MCF 10A (cell line): ENCODE results near the gene CARHSP1. TPM values are rescaled to one million over a fixed set of nuclear protein-coding genes. Genes with fewer than 3 reads are reported as not detected.
"Not testable (repeated sequence)": the region's sequence is repeated elsewhere in the genome, so short reads cannot be mapped to it uniquely, and the experiment has no call there.

Source experiments
- BruUV-seq: library from RNA; stranded (reverse); fragments of 400-500 nt; replicated peaks from 2 replicates; lab custom pipeline; 2021; lab: Mats Ljungman, UMichigan
- CTCF ChIA-PET: fragments of 300-600 bp; sonication (Branson Sonifier 250); formaldehyde crosslinking; extraction: SDS; loops from one replicate; lab custom pipeline; 2021; ENCODE audit warnings: antibody characterized with exemption, inconsistent platforms; lab: Yijun Ruan, JAX
- POLR2A ChIA-PET: fragments of 300-600, 350-650 bp; sonication (Branson Sonifier 250); formaldehyde crosslinking; extraction: SDS; loops from one replicate; lab custom pipeline; 2020; ENCODE audit warnings: antibody characterized with exemption, inconsistent platforms; lab: Yijun Ruan, JAX
- DNase-seq: peaks from one replicate; pipeline ENCODE4 v3.0.0-alpha.2; 2018; ENCODE audit not compliant: unreplicated experiment
- H3K27ac Mint-ChIP-seq: one replicate; pipeline ENCODE4 v1.8.0; 2022; ENCODE audit warnings: mild to moderate bottlenecking, low read depth, mixed read lengths; ENCODE audit not compliant: unreplicated experiment
- H3K27me3 Mint-ChIP-seq: one replicate; pipeline ENCODE4 v1.8.0; 2022; ENCODE audit warnings: mixed read lengths; ENCODE audit not compliant: insufficient read depth, unreplicated experiment
- H3K36me3 Mint-ChIP-seq: one replicate; pipeline ENCODE4 v1.8.0; 2022; ENCODE audit warnings: mild to moderate bottlenecking, moderate library complexity, mixed read lengths; ENCODE audit not compliant: insufficient read depth, unreplicated experiment
- H3K4me1 Mint-ChIP-seq: one replicate; pipeline ENCODE4 v1.8.0; 2022; ENCODE audit warnings: mixed read lengths; ENCODE audit not compliant: insufficient read depth, unreplicated experiment
- H3K4me3 Mint-ChIP-seq: one replicate; pipeline ENCODE4 v1.8.0; 2022; ENCODE audit warnings: mild to moderate bottlenecking, moderate library complexity, mixed read lengths; ENCODE audit not compliant: unreplicated experiment
- H3K9me3 Mint-ChIP-seq: one replicate; pipeline ENCODE4 v1.8.0; 2022; ENCODE audit warnings: mixed read lengths; ENCODE audit not compliant: unreplicated experiment
- CTCF ChIP-seq: fragments of 200-600 bp; IDR thresholded peaks from one replicate; pipeline ENCODE4 v1.8.0; 2022; ENCODE audit warnings: antibody characterized with exemption, mild to moderate bottlenecking; ENCODE audit not compliant: unreplicated experiment
- intact Hi-C: fragments of 100-400 bp; cut with micrococcal nuclease; formaldehyde crosslinking; loops from 2 replicates; pipeline ENCODE4 v1.14.1; 2022
- total RNA-seq: library from RNA; stranded (reverse); gene quantifications from 2 replicates; pipeline ENCODE4 v1.2.3, GENCODE V29; 2022

CARHSP1 gene
- total RNA-seq, 1 experiment from 2014 or later: 27.8 TPM

DNA sequence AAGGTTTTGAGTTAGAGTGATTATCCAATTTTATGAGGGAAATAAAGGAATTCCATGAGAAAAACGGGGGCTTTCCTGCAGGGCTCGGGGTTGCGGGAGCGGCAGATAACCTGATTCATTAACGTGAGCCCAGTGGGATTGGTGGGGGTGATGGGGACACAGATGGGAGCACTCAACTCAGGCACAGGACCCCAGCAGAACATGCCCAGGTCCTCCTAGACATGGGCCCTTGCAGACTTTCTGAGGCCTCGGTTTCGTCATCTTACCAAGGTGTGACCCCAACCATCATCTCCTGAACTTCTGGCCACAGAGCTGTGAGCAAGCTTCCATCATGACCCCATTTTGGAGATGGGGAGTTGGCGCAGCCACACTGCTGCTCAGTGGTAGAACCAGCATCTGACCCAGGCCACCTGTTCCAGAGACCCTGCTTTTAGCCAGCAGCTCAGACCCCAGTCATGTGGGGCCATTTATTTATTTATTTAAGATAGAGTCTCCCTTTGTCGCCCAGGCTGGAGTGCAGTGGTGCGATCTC lies 22.3 kb downstream of the CARHSP1 start:
- ChIA-PET POLR2A (interaction anchor here (0.6 kb wide), 1 partner anchor 26 kb away, joined by 4 read pairs; no protein-coding TSS in a partner anchor), CTCF (interaction anchor here (0.6 kb wide), 1 partner anchor 24 kb away, joined by 3 read pairs; no protein-coding TSS in a partner anchor)
- Mint-ChIP-seq H3K27me3 (no peaks in the 10 kb centered on the region), H3K36me3 (peaks cover 45% of the 10 kb centered on the region), H3K4me3 (no peak overlapping the region), H3K27ac (no peak overlapping the region), H3K9me3 (no peaks in the 10 kb centered on the region), H3K4me1 (peaks cover 29% of the 10 kb centered on the region)
- no peak for TF ChIP-seq CTCF
- intact Hi-C loops: no loop called here
- BruUV-seq: no TSS peak
- DNase-seq: no peak

- DNase-seq: no peak
- Mint-ChIP-seq H3K27ac (no peak overlapping the region), H3K4me1 (peaks cover 27% of the 10 kb centered on the region), H3K4me3 (no peak overlapping the region), H3K27me3 (no peaks in the 10 kb centered on the region), H3K9me3 (no peaks in the 10 kb centered on the region), H3K36me3 (peaks cover 42% of the 10 kb centered on the region)
- ChIA-PET POLR2A (interaction anchor here (0.6 kb wide), 2 partner anchors 22 to 27 kb away, joined by 3 to 4 read pairs; no protein-coding TSS in a partner anchor), CTCF (interaction anchor here (0.6 kb wide), 1 partner anchor 25 kb away, joined by 3 read pairs; no protein-coding TSS in a partner anchor)
- no peak for TF ChIP-seq CTCF
- intact Hi-C loops: no loop called here
- BruUV-seq: no TSS peak
Observed at GRCh38 chr16:8845699-8846298, 23.0 kb downstream of the CARHSP1 start.

- H3K9me3 Mint-ChIP-seq, H3K27me3 Mint-ChIP-seq, intact Hi-C loops: not testable (repeated sequence)
Observed at GRCh38 chr16:8843296-8843695, 25.5 kb downstream of the CARHSP1 start.

GRCh38 chr16:8842016-8842415 lies 26.8 kb downstream of the CARHSP1 start:
- Mint-ChIP-seq H3K36me3 (peaks cover 22% of the 10 kb centered on the region), H3K4me1 (peaks cover 15% of the 10 kb centered on the region), H3K27ac (peak overlapping the region; percentile 73)
- CTCF ChIA-PET, H3K27me3 Mint-ChIP-seq, H3K9me3 Mint-ChIP-seq, BruUV-seq, intact Hi-C loops, H3K4me3 Mint-ChIP-seq: not testable (repeated sequence)
- peak; percentile 44 for DNase-seq
- POLR2A ChIA-PET: interaction anchor here (0.6 kb wide), 1 partner anchor 9 kb away, joined by 3 read pairs; no protein-coding TSS in a partner anchor

More at GRCh38 chr16:8843296-8843695, 25.5 kb downstream of the CARHSP1 start:
- Mint-ChIP-seq H3K36me3 (peaks cover 24% of the 10 kb centered on the region), H3K4me1 (peaks cover 15% of the 10 kb centered on the region)
- H3K4me3 Mint-ChIP-seq, CTCF ChIA-PET, POLR2A ChIA-PET, DNase-seq, H3K27ac Mint-ChIP-seq, BruUV-seq: not testable (repeated sequence)

DNA sequence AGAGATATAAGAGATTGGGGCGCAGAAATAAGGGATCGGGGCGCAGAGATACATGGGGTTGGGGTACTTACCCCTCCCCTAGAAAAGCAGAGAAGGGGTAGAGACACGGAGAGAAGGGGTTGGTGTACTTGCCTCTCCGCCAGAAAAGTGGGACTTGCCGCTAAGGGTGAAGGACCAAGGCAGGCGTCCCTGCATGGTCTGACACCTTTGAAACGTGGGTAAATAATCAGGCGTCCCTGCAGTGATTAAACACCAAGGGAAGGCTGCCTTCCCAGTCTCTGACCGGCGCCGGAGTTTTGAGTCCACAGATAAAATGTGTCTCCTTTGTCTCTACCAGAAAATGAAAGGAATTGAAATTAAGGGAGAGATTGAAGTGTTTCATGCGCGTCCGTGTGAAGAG lies 31.2 kb downstream of the CARHSP1 start:
- CTCF ChIA-PET: interaction anchor here (1.1 kb wide), 1 partner anchor 23 kb away, joined by 3 read pairs; no protein-coding TSS in a partner anchor
- H3K4me3 Mint-ChIP-seq, H3K27me3 Mint-ChIP-seq, H3K36me3 Mint-ChIP-seq, H3K27ac Mint-ChIP-seq, DNase-seq, BruUV-seq, intact Hi-C loops, POLR2A ChIA-PET, H3K9me3 Mint-ChIP-seq: not testable (repeated sequence)
- H3K4me1 Mint-ChIP-seq: peaks cover 24% of the 10 kb centered on the region

- intact Hi-C loops, H3K4me3 Mint-ChIP-seq, POLR2A ChIA-PET, BruUV-seq, H3K27me3 Mint-ChIP-seq, DNase-seq, H3K27ac Mint-ChIP-seq, H3K36me3 Mint-ChIP-seq, H3K9me3 Mint-ChIP-seq: not testable (repeated sequence)
- H3K4me1 Mint-ChIP-seq: peaks cover 16% of the 10 kb centered on the region
- CTCF ChIA-PET: interaction anchor here (1.1 kb wide), 1 partner anchor 24 kb away, joined by 3 read pairs; no protein-coding TSS in a partner anchor
Observed at GRCh38 chr16:8836797-8837196, 32.0 kb downstream of the CARHSP1 start.
